Measurements from ENCODE around the gene PTPN18.

PTPN18 gene

DNA sequence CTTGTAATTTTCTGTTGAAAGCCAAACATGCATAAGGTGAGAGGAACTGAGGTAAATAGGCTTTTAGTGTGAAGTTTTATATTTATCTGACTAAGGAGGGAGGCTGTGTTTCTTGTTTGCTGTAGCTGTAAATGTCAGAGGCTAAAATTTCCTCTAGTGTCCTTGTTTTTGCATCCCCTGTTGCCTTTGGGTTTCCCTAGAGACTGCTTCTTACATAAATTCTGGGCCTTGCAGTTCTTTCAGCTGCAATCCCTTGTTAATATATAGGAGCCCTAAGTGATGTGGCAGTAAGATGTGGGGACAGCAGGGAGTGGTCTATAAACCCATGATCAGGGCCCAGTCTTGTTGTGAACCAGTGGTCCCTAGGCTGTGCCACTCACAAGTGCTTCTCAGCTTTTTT lies 20.6 kb upstream of the PTPN18 start:
- H3K27ac Mint-ChIP-seq: no peak overlapping the region

GRCh38 chr2:130336150-130336876 lies 19.5 kb upstream of the PTPN18 start:
- peaks cover 2% of the 10 kb centered on the region for H3K27me3 Mint-ChIP-seq
- no peak overlapping the region for H3K27ac Mint-ChIP-seq
- peaks cover 14% of the 10 kb centered on the region for H3K36me3 Mint-ChIP-seq
- no peak overlapping the region for H3K4me3 Mint-ChIP-seq
- no peaks in the 10 kb centered on the region for H3K9me3 Mint-ChIP-seq
- ATAC-seq (ENCODE audit: low read depth) (no peak), DNase-seq (ENCODE audit: low spot score in 2 of 2) (no peak)
- H3K4me1 Mint-ChIP-seq: peaks cover 9% of the 10 kb centered on the region

More for the DNA sequence above, 20.6 kb upstream of the PTPN18 start:
- Mint-ChIP-seq H3K27me3 (peaks cover 3% of the 10 kb centered on the region), H3K9me3 (no peaks in the 10 kb centered on the region), H3K36me3 (peaks cover 10% of the 10 kb centered on the region), H3K4me3 (no peak overlapping the region), H3K4me1 (peaks cover 2% of the 10 kb centered on the region)
- DNase-seq (ENCODE audit: low spot score in 2 of 2) (no peak), ATAC-seq (ENCODE audit: low read depth) (no peak)

DNA sequence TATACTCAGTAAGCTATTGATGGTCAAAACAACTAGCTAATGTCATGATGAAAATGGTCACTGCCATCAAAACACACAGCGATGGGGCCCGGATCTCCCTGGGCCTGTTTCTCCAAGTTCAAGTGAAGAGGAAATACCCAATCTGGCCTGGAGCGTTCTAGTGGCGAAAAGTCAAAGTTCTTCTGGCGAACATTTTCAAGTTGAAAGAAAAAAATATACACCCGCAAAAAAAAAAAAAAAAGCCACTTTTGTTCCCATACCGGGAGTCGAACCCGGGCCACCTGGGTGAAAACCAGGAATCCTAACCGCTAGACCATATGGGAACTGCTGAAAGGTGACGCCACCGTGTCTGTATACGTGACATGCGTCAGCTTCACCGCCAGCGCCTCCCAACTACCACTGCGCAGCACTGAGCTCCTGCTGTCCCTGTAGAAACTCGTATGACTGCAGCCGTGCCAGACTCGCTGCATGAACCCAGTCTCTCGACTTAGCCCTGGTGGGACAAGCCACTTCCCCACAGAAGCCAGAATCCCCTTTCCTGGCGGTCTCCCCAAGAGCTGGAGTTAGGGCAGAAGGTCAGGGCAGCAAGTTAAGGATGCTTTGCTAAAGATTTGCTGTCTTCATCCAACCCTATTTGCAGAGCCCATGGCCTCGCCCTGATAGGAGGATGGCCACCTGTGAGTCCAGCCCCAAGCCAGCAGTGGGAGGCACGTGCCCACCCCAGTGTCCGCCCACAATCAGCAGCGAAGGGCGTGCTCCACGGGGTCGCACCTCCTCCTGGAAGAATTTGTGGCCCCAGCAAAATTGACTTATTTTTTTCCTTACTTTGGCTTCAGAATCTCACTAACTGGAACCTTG lies 18.8 kb upstream of the PTPN18 start:
- ATAC-seq (ENCODE audit: low read depth) (no peak), DNase-seq (ENCODE audit: low spot score in 2 of 2) (no peak)
- Mint-ChIP-seq H3K9me3 (no peaks in the 10 kb centered on the region), H3K27me3 (no peaks in the 10 kb centered on the region), H3K4me3 (no peak overlapping the region), H3K4me1 (peaks cover 13% of the 10 kb centered on the region), H3K27ac (peak overlapping the region; percentile 24), H3K36me3 (peaks cover 14% of the 10 kb centered on the region)

DNA sequence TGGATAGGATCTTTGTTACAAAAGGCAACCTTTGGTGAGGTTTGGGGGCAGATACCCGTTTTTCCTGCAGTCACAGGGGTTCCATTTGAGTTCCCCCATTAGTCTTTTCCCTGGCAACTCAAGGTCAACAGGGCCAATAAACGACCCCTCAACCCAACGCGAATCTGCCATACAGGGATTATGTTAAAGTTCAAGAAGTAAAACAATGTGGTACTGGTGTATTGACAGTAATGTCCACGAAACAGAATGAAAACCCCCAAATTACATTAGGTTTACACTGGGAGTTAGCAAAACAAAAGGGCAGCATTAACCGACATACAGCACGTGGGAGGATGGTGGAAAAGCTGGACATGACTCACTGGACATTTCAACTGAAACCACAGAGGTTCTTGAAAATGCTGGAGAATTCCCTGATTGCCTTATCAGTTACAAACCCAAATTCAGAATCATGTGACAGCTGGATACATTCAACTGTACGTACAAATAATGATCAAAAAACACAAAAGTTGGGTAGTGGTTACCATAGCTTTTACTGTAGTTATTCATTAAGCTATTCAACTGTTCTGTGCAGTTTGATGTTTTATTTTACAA lies 18.0 kb upstream of the PTPN18 start:
- Mint-ChIP-seq H3K4me3 (no peak overlapping the region), H3K36me3 (peaks cover 15% of the 10 kb centered on the region), H3K9me3 (no peaks in the 10 kb centered on the region), H3K27me3 (no peaks in the 10 kb centered on the region), H3K4me1 (peaks cover 16% of the 10 kb centered on the region), H3K27ac (no peak overlapping the region)
- DNase-seq (ENCODE audit: low spot score in 2 of 2) (no peak), ATAC-seq (ENCODE audit: low read depth) (no peak)

DNA sequence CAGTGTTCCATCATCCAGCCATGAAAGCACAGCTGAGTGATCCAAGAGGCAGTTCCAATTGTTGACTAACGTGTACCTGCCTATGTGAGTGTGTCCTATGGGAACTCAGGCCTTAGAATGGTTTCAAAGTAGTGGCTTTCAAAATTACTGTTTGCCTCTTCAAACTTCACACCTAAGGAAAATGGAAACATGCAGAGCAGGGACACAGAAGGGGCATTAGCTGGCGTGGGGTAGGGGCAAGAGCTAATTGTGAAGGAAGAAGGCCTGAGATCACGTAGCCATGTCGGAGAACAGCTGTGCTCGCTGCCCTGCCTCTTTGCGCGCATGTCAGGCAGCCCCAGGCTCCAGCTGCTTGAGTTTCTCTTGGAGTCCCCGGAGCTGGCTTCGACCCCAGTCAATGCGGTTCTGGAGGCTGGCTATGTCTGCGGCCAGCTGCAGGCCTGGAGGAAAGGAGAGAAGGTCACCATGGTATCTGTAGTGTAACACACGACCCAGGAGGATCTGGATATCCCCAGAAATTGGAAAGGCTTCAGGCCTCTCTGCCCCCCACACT lies 17.0 kb upstream of the PTPN18 start:
- Mint-ChIP-seq H3K36me3 (peaks cover 15% of the 10 kb centered on the region), H3K9me3 (no peaks in the 10 kb centered on the region), H3K4me3 (no peak overlapping the region), H3K4me1 (peaks cover 16% of the 10 kb centered on the region), H3K27me3 (no peaks in the 10 kb centered on the region), H3K27ac (no peak overlapping the region)
- no peak for DNase-seq (ENCODE audit: low spot score in 2 of 2)
- no peak for ATAC-seq (ENCODE audit: low read depth)

DNA sequence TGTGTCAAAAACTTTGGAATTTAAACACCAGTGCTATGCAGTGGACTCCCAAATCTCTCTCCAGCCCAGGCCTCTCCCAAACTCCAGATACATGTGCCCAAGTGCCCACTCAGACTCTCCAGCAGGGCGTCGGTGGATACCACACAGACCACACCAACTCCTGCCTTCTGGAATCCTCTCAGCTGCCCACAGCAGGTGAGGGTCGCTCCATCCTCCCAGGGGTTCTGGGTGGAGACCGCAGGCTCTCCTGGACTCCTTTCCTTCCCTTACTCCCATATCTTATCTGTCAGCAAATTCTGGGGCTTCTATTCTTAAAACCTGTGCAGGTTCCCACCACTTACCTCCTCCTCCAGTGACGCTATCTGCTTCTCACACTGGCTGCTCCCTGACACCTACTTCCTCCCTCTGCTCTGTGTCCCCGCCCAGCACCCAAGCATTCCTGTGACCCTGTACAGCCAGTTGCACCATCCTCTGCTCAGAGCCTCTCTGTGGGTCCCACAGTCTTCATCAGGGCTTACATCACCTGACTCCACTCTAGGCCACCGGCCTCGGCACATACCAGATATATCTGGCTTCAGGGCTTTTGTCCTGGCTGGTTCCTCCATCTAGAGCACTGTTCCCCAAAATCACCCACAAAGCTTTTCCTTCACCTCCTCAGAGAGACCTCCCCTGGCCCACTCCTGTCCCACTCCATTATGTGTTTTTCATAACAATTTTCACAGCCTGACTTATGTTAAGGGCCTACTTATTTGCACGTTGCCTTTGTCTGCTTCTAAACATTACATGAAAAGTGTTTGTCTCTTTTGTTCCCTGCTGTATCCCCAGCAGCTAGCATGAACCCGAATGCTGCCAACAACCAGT lies 15.7 kb upstream of the PTPN18 start:
- ATAC-seq (ENCODE audit: low read depth): no peak
- Mint-ChIP-seq H3K9me3 (no peaks in the 10 kb centered on the region), H3K36me3 (peaks cover 20% of the 10 kb centered on the region), H3K27ac (peak overlapping the region; percentile 6), H3K4me3 (no peak overlapping the region), H3K4me1 (peaks cover 16% of the 10 kb centered on the region), H3K27me3 (no peaks in the 10 kb centered on the region)
- DNase-seq (ENCODE audit: low spot score in 2 of 2): no peak

- no peak for ATAC-seq (ENCODE audit: low read depth)
- no peaks in the 10 kb centered on the region for H3K9me3 Mint-ChIP-seq
- no peak for DNase-seq (ENCODE audit: low spot score in 2 of 2)
- peaks cover 23% of the 10 kb centered on the region for H3K4me1 Mint-ChIP-seq
- H3K36me3 Mint-ChIP-seq: peaks cover 28% of the 10 kb centered on the region
- peak overlapping the region; percentile 100 for H3K4me3 Mint-ChIP-seq
- H3K27me3 Mint-ChIP-seq: no peaks in the 10 kb centered on the region
- peak overlapping the region; percentile 99 for H3K27ac Mint-ChIP-seq
Measured at GRCh38 chr2:130341562-130342019, 14.3 kb upstream of the PTPN18 start.

DNA sequence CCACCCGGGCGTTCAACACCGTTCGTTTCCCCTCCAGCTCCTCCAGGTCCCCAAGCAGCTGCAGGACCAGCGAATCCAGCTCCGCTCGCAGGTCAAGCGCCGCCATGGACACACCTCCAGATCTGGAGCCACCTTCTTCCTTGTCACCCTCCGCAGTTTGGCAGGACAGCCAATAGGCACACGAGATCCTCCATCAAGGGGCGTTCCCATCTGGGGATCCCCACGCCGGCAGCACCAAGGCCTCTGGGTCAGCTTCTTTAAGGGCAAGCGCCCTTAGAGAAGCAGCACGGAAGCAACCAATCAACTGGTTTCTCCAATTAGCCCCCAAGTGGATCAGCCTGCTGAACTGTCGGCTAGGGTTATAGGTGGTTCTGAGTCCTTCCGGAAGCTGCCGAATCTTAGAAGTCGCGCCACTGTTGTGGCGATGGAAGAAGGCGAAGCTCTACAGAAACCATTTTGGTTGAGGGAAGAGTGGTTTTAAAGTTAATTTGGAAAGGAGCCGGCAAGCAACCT lies 13.8 kb upstream of the PTPN18 start:
- DNase-seq (ENCODE audit: low spot score in 2 of 2) (peak; percentile 80 to 85), ATAC-seq (ENCODE audit: low read depth) (peak; percentile 72)
- H3K27me3 Mint-ChIP-seq: no peaks in the 10 kb centered on the region
- peak overlapping the region; percentile 100 for H3K4me3 Mint-ChIP-seq
- H3K36me3 Mint-ChIP-seq: peaks cover 32% of the 10 kb centered on the region
- peak overlapping the region; percentile 99 for H3K27ac Mint-ChIP-seq
- no peaks in the 10 kb centered on the region for H3K9me3 Mint-ChIP-seq
- peaks cover 27% of the 10 kb centered on the region for H3K4me1 Mint-ChIP-seq

GRCh38 chr2:130342533-130343275 lies 13.2 kb upstream of the PTPN18 start, which contains the start of gene IMP4:
Gene IMP4, plus strand, starts transcription at chr2:130342897. Its CDS starts 36 bp downstream, at chr2:130342933.
- peak within 1 kb of the TSS; percentile 100 for H3K4me3 Mint-ChIP-seq
- peaks cover 33% of the 10 kb centered on the region for H3K4me1 Mint-ChIP-seq
- DNase-seq (ENCODE audit: low spot score in 2 of 2): peak; percentile 90 to 93
- peaks cover 39% of the 10 kb centered on the region for H3K36me3 Mint-ChIP-seq
- ATAC-seq (ENCODE audit: low read depth): peak; percentile 82
- peak within 1 kb of the TSS; percentile 99 for H3K27ac Mint-ChIP-seq
- no peaks in the 10 kb centered on the region for H3K27me3 Mint-ChIP-seq
- H3K9me3 Mint-ChIP-seq: no peaks in the 10 kb centered on the region

- peaks cover 40% of the 10 kb centered on the region for H3K36me3 Mint-ChIP-seq
- no peaks in the 10 kb centered on the region for H3K27me3 Mint-ChIP-seq
- ATAC-seq (ENCODE audit: low read depth) (no peak), DNase-seq (ENCODE audit: low spot score in 2 of 2) (no peak)
- no peak overlapping the region for H3K27ac Mint-ChIP-seq
- no peak overlapping the region for H3K4me3 Mint-ChIP-seq
- peaks cover 34% of the 10 kb centered on the region for H3K4me1 Mint-ChIP-seq
- H3K9me3 Mint-ChIP-seq: no peaks in the 10 kb centered on the region
Measured at GRCh38 chr2:130344578-130344977, 11.3 kb upstream of the PTPN18 start.

- Mint-ChIP-seq H3K36me3 (peaks cover 35% of the 10 kb centered on the region), H3K27ac (no peak overlapping the region), H3K4me1 (peaks cover 34% of the 10 kb centered on the region), H3K27me3 (no peaks in the 10 kb centered on the region), H3K4me3 (no peak overlapping the region), H3K9me3 (no peaks in the 10 kb centered on the region)
- DNase-seq (ENCODE audit: low spot score in 2 of 2): no peak
- ATAC-seq (ENCODE audit: low read depth): no peak
Measured at GRCh38 chr2:130345091-130345490, 10.8 kb upstream of the PTPN18 start.

DNA sequence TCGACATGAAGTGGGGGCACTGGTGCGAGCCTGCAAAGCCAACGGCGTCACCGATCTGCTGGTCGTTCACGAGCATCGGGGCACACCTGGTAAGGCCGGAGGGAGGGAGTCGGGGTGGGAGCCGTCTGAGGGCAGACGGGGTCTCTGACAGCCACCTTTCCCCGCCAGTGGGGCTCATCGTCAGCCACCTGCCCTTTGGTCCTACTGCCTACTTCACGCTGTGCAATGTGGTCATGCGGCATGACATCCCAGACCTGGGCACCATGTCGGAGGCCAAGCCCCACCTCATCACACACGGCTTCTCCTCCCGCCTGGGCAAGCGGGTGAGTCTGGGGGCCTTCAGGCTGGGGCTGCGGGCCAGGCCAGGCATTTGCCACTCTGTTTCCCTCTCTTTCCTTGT lies 10.2 kb upstream of the PTPN18 start:
- Mint-ChIP-seq H3K9me3 (no peaks in the 10 kb centered on the region), H3K4me3 (no peak overlapping the region), H3K36me3 (peaks cover 30% of the 10 kb centered on the region), H3K27me3 (no peaks in the 10 kb centered on the region), H3K27ac (no peak overlapping the region), H3K4me1 (peaks cover 30% of the 10 kb centered on the region)
- DNase-seq (ENCODE audit: low spot score in 2 of 2): no peak
- ATAC-seq (ENCODE audit: low read depth): no peak
